ENCODE data around the gene ETV4.

ETV4 gene

DNA sequence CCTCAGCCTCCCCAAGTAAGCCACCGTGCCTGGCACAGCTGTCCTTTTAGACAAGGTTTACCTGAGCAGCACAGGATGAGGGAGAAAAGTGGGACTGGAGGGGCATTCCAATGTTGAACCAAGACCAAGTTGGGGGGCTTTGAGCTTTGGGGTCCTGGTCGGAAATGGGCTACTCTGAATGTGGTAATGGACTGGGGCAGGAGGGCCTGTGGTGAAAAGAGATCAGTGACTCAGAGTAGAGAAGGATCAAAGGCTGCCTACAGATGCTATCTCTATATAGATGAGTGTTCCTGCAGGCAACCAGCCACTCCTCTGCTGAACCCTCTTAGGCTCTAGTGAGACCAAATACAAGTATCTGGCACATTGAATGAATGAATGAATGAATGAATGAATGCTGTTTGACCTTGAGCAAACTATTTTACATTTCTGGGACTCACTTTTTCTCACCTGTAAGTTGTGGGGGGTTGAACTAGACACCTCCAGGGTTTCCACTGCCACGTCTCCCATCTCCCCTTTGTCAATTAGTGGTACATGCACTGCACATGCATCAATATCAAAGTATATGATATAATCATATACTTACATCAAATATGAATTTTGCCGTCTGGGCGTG lies 26.3 kb upstream of the ETV4 start:
- DNase-seq = peak; percentile 17

DNA sequence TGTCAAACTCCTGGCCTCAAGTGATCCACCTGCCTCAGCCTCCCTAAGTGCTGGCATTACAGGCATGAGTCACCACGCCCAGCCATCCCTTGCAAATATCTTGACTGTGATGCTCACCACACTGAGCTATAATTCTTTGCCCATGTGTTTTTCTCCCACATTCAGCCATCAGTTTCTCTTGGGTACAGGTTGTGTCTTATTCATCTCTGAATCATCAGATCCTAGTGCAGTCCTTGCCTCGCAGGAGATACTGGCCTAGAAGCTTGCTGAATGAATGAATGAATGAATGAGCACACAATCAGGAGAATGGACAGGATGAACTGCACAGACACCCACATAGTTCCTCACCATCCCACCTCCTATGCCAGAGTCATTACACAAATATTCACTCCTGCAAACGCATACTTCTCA lies 24.4 kb upstream of the ETV4 start:
- DNase-seq = peak; percentile 53

DNA sequence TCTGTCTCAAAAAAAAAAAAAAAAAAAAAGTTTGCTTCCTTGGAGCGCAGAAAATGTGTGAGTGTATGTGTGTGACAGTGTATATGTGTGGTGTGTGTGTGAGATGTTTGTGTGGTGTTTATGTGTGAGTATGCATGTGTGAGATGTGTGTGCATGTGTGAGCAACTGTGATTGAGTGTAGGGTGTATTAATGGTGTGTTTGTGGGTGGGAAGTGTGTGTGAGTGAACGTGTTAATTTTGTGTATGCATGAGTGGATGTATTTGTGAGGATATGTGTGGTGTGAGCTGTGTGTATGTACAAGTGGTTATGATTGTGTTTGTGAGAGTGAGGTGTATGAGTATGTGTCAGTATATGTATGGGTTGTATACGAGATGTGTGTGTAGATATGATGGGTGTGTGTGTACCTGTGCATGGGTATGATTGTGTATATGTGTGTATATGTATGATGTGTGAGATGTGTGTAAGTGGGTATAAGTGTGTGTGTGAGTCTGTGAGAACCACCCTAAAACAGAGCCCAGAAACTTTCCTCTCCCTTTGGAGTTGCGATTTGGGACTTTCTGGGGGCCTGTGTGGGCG lies 22.5 kb upstream of the ETV4 start:
- no peak for DNase-seq

DNA sequence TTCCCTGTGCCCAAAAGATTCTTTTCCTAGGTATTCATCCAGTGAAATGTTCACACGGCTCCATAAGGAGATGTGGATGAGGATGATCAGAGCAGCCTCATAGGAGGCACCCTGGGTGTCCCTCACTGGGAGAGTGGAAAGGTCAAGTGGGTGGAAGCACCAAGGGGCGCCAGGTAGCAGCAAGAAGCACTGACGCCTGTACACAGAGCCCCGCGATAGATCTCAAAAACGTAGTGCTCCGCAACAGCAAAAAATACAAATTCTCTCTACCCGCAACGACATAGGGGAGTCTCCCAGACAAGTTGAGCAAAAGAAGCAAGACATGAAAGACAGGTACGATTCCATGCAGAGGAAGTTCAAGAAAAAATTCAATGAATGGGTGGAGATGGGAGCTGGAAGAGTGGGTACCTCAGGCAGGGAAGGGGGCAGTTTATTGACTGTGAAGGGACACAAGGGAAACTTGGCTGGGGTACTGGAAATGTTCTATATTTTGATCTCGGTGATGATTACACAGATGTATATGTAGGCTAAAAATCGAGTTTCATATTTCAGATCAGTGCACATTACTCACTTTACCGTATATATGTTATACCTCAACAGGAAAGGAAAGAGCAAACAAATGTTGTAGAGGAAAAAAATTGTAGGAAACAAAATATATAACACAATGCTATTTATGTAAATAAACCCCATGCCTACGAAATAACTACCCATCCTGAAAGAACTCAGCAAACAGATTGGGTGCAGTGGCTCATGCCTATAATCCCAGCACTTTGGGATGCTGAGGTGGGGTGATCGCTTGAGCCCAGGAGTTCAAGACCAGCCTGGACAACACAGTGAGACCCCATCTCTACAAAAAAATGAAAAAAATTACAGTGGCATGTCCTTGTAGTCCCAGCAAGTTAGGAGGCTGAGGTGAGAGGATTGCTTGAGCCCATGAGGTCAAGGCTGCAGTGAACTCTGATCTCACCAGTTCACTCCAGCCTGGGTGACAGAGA lies 17.8 kb upstream of the ETV4 start:
- DNase-seq = no peak

DNA sequence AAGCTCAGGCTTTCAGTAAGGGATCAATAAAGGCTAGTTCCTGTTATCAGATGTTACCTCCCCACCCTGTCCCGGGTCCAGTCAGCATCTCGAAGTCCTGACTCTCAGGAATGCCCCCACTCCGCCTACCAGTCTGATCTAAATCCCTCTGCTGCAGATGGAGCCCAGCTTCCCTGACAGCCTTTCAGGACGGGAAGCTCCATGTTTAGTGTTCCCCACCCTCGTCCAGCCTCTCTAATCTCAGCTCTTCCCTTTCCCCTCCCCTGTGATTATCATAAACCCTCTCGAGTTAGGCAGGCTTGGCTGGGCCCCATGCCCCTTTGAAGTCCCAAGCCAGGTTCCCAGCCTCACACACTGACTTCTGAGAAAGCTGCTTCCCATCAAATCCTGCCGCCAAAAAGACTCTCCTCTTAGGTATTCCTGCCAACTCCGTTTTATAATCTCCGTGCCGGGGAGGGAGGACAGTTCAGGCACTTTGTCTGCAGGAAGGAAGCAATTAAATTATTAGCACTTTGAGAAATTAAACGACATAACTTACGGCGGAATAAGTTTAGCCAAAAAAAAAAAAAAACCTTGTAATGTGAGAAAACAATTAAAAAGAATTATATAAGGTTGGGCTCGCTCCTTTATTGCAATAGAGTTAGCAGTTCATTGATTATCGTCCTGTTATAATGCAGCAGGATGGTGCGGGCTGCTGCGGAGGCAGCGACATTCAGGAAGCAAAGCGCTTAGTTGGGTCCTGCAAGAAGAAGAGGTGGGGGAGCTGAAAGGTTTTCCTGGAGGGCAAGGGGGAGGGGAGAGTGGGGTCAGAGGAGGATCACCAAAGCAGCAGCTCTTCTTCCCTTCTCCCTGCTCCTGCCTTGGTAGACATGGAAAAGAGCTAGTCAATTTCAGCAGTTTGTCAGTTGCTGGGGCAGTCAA lies 16.8 kb upstream of the ETV4 start:
- no peak for DNase-seq

DNA sequence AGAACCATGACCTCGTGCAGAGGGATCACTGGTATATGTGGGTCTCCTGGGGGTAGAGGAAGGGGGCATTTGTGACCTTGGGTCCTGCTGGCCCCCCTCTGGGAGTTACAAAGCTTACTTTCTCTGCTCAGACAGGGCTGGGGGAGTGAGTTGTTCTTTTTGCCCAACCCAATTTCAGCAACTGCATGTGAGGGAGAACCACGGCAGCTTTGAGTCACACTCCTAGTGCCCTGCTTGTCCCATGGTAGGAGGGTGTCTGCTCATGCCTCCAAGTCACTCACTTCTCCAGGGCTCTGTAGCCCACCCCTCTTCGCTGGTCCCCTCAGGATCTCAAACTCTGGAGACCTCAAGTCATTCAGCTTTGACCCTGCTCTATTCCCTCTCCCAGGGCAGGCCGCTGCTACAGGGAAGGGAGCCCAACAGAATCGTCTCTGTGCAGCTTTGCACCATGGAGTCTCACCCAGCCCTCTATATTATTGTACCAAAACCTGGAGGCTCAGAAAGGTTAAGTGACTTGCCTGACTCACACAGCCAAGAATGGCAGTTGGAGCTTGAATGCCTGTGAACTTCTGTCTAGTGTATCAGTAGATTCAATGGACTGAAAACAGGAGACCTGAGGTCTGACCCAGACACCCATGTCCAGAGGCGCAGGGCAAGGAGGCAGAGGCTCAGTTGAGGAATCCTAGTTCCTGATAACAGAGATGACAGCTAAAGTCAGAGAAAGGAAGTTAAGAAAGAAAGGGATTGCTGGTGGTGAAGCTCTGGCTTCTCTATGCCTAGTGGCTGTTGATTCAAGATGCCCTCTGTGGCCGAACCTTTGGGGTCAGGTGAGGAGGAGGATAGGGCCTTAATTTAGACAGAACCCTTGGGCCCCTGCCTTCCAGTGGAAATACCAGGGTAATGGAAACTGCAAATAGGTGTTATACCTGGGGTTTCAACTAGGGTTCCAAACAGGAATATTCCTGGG lies 14.6 kb upstream of the ETV4 start:
- peak; percentile 17 for DNase-seq

DNA sequence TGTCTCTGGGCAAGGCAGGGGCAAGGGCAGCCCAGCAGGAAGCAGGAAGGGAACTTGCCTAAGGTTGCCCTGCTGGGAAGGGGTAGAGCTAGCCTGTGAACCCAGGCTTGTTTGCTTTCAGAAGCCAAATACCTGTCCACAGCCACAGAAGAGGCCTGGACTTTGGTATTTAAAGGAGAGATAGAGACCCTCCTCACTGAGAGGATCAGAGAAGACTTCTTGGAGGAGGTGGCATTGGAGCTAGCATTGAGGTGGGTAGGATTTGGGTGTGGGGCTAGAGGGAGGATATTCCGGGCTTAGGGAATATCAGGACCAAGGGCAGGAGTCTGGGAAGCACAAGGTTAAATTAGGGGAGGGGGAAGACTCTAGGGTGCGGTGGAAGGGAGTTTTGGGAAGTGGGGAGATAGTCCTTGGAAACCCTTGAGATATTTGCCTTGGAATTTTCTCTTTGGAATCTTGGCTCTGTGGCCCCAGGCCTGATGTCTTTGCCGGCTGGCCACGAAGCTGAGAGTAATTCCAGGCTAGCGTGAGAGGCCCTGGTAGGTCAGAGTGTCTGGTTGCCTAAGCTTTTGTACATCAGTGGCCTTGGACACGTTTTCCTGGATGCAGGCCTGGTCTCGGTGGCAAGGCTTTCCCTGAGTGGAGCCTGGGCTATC lies 13.1 kb upstream of the ETV4 start:
- DNase-seq = no peak

DNA sequence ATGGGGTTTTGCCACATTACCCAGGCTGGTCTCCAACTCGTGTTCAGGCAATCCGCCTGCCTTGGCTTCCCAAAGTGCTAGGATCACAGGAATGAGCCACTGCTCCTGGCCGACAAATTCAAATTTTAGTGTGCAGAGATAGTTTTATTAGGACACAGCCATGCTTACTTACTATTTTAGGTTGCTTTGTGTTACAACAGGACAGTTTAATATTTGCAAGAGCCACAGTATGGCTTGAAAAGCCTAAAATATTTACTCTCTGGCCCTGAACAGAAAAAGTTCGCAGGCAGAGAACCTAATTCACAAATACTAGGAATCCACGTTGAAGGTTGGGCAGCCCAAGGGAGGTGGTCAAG lies 12.6 kb upstream of the ETV4 start:
- no peak for DNase-seq

DNA sequence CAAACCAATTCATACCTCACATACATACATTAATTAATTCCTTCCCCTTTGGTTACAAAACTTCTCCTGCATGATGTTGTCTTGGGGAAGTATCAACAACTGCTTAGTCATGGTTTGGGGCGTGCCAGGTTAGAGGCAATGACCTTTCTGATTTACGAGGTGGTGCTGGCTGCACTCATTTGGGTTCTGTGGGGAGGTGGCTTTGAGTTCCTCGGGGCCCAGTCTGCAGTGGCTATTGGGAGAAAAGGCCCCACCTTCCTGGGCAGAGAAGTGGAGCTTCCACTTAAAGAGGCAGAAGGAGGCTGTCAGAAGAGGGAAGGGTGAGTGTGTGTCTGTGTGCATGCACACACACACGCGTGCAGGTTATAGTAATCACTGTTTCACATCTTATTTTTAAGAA lies 10.2 kb upstream of the ETV4 start:
- DNase-seq = peak; percentile 24

DNA sequence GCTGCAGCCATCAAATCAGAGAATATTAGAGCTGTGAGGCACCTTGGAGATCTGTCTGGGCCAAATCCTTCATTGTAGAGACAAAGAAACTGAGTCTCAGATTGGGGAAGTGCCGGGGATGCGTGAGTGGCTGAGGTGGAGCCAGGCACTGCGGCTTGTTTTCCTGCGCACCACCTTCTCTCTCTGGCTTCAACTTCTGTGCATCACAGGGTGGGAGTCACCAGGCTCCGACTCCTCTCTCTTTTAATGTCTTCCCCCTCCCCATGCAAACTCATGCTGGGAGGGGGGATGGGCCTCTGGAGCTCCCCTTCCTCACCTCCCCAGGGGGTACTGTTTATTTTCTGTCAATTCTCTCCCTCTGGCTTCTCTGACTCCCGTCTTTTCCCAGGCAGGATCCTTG lies 8.7 kb upstream of the ETV4 start:
- no peak for DNase-seq

DNA sequence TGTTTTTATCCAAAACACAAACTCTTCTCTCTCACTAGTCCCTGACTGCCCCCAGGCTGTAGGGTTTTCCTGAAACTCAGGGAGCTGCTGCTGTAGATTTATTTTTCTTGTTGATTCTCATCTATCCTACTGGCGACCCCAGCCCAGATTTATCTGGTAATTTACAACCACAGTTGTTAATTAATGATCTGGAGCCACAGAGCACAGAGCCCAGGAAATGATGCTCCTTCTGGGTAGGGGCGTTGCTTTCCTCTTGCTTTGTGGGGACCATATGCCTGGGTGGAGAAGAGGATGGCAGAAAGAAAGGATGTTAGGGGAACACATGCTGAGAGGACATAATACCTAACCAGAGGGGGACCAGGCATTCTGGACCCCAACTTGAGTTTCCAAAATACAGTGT lies 7.4 kb upstream of the ETV4 start:
- no peak for DNase-seq

DNA sequence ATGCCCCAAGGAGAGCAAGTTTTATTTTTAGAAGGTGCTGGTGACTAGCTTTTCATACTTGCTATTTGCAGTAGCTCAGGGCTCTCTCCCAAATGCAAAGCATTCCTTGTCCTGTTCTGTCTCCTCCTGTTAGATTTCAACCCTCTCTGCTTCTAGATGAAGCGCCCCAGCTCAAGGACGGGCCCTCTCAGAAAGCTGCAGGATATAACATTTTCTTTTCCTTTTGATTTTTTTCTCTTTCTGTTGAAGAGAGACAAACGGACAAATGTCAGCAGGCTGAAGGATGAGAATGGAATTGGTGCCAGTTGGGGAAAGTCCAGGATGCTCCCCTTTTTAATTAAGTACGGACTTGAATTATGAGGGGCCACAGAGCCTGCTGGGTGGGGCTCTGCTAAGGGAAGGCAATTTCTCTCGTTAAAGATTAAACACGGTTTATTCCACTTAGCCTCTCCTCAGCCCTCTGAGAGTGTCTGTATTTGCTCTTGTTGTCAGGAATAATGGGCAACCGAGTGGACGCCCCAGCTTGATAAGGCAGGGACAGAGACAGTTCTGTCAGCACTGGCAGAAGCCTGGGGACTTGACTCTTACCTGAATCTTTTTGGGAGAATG lies 6.2 kb upstream of the ETV4 start:
- DNase-seq = no peak

DNA sequence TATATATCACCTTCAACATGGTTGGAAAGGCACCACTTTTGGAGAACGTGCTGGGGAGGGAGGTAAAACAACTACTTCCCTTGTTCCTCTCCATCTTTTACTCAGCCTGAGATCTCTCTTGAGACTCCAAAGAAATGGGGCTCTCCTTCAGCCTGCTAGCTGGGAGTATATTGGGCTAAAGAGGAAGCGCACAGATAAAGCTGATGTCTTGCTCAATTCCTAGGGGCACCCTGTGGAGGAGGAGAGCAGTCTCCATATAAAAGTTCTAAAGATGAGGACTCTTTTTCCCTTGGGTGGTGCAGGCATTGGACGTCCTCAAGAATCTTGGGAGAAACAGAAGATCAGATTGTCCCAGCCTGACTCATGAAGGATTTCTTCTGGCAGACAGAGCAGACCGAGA lies 4.6 kb upstream of the ETV4 start:
- no peak for DNase-seq

DNA sequence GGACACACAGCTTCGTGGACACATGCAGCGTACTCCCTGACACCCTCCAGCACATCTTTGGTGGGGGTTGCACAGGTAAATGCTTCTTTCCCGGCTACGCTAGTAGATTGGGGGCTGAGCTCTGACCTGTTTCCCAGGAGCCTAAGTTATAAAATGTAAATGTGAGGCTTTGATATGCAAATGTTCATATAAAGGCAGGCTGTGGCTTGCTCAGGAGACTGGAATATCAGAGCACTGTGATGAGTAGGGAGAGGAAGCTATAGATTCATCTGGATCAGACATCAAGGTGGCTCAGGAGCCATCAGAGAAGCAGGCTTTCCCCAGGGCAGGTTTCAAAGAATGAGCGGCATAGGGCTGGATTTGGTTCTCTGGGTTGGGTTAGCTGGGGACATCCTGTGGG lies 3.4 kb upstream of the ETV4 start:
- no peak for DNase-seq

DNA sequence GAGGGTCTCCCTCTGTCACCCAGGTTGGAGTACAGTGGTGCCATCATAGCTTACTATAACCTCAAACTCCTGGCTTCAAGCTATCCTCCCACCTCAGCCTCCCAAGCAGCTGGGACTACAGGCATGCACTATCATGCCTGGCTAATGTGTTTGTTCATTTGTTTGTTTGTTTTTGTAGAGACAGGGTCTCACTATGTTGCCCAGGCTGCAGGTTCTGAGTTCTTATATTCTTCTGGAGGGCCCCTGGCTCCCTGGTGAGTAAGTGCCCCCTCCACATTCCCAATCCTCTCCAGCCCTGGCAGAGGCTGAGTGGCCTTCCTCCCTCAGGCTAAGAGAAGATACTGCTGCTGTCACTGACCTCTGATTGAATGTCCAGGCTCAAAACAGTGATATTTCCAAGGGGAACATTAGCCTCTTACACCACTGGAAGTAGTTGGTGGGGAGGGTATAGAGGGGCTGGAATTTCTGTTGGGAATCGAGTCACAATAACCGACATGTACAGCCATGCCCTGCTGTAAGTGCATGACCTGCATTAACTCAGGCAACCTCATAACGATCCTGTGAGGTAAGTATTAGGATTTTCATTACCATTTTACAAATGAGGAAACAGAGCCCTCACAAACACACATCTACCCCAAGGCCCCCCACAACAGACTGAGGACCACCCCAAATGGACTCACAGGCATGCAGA lies 2.7 kb upstream of the ETV4 start:
- DNase-seq = no peak

DNA sequence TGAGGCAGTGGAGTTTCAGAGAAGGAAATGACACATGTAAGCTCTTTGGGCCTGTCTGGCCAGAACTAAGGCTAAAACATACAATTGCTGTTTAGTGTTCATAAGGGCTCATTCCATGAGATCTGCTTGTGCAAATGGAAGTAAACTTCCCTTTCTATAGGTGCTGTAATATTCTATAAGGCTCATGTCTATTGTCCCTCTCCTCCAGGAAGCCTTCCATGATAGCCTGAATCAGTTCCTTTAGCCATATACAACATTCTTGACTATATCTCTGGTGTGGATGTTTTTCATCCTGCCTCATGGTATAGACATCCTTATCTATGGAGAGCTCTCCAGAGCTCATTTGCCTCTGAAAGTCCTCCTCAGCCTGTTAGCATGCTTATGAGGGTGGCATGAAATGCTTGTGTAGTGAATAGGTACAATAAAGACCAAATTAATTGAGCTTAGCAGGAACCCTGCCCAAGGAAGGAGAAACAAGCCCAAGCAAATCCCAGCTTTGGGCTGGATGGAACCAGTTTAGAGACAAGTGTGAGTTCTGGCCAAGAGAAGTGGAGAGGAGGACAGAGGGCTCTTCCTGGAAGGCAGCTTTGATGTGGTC lies 1.6 kb upstream of the ETV4 start:
- DNase-seq = no peak

DNA sequence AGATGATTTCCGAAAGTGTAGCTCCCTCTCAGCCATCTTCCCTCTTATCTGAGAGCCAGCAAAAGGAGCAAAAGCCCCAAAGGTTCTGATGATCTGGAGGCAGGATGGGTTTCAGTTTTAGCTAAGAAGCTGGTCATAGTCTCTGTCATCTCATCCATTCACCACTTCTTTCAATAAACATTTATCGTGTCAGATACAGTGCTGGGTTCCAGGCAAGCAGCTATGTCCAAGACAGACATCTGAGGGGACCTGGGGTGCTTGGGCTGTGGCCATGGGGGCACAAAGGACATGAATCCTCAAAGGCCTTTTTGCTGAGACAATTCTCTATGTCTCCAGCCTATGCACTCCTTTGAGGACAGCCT lies 1.0 kb upstream of the ETV4 start:
- DNase-seq = no peak

DNA sequence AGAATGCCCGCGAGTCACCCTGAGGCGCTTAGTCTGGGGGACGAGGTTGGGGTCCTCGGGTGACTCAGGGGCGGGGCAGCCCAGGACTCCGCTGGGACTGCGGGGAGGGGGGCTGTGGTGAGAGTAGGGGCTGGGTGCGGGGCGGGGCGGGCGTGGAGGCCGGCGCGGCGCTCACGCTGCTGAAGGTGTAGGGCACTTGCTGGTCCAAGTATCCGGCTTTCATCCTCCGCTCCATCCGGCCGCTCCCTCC lies 832 bp downstream of the ETV4 start:
- DNase-seq = no peak

DNA sequence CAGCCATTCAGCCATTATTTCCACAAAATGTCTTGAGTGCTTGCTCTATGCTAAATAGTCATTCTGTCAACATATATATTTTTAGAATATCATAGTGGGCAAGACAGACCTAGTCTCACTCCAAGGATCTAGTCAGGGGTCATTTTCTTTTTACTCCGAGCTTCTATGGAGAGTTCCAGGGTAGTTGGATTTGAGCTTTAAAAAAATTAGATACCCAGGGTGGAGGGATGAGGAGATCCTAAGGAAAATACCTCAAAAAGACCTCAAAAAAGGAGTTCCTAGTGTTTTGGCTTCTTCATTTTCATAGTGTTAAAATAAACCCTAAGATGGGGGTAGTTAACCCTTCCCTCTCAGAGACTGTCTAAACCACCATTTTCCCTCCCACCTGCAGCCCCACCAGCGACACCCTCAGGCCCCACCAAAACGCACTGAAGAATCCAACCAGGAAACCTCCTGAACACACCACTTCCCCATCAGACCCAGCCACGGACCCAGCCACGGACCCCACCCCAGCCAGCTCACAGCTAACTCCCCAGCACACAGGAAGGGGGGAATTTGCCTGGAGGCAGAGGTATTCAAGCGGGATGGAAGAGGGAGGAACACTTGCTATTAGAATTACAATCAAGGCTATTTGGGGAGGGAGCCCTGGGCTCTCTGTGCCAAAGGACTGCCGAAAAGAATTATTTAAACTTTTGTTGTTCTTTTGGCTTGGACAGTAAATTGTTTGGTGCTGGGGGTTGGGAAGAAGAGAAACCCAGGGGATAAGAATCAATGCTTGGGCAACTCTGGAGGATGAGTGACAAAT lies 2.2 kb downstream of the ETV4 start:
- DNase-seq = no peak
